Smooth muscle cell of trachea (primary cell): ENCODE data around the gene PLCB4. TPM values are rescaled to one million over a fixed set of nuclear protein-coding genes. Genes with fewer than 3 reads are reported as not detected.

Source experiments
- total RNA-seq: library from RNA; depleted of rRNA; stranded (reverse); fragments of >200 nt; gene quantifications from 2 replicates; pipeline ENCODE4 v1.2.1, GENCODE V29; 2014

The PLCB4 gene
- 9.3 and 12.2 TPM in 2 replicates for total RNA-seq

DNA sequence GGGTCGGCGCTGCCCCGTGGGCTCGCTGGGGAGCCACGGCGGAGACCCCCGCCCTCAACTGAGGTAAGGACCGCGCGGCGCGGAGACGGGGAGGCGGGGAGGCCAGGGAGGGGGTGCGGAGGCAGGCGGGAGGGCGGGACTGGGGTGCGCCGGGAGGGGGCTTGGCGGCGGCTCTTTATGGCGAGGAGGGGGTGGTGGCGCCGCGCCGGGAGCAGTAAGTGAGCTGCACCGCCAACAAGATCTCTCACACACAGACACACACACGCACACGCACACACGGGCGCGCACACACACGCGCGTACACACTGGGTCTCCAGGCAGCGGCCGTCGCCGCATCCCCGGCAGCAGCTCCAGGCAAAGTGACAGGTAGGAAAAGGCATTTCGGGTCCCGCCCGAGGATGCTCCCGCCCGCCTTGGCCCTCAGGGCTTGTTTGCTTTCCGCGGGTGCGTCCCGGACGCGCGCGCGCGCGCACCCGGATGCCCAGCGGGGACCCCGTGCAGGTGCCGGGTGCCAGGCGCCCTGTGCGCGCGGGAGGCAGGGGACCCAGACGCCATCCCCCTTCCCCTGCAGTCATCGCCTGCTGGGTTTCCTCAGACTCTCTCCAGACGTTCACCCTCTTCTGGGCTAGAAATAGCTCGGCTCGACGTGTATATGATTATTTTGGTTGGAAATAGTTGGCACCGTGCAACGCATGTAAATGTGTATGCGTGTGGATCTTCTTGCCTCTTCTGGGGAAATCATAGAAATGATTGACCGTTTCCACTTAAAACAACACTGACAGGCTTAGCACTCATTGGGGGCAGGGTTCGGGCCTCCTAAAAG lies at the start of gene PLCB4:
Gene PLCB4, plus strand, starts transcription at position 247 of the 823 bp plus-strand sequence. CDS start 238,728 bp downstream, outside the sequence.

DNA sequence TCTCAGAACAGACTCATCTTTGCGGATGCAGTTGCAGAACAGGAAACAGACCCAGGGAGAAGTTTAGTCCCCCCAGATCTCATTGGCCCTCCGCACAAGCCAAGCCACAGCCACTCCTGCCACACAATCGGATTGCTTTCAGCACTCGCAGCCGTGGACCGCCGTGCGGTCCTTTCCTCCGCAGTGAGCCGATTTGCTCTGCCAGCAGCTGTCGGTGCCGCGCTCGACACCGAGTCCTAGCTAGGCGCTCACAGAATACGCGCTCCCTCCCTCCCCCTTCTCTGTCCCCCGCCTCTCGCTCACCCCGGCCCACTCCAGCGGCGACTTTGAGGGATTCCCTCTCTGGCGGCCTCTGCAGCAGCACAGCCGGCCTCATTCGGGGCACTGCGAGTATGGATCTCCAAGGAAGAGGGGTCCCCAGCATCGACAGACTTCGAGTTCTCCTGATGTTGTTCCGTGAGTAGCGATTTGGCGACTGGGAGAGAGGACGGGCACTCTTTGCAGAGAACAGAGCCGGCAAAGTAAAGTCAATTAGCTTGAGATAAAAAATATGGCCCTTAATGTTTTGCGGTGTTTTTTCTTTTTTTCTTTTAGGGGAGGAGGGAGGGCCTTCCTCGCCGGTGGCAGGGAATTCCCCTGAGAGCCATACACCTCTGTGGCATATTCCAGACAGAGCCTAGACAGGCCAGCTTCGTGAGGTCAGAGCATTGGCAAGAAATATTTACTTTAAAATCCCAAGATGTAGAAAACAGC lies 445.8 kb downstream of the PLCB4 start, which contains the start of gene LAMP5:
Gene LAMP5, plus strand, starts transcription at position 130 of the 753 bp plus-strand sequence. Its CDS starts 263 bp downstream, at position 393.

